Measurements from ENCODE around the gene UBAC2. TPM values are rescaled to one million over a fixed set of nuclear protein-coding genes. Genes with fewer than 3 reads are reported as not detected.

The UBAC2 gene
- total and polyA plus RNA-seq, 2 of the 8 experiments (the other 6 are each of a cell fraction or from before 2014, with no cell fraction given) = 75.9 to 76.9 TPM

DNA sequence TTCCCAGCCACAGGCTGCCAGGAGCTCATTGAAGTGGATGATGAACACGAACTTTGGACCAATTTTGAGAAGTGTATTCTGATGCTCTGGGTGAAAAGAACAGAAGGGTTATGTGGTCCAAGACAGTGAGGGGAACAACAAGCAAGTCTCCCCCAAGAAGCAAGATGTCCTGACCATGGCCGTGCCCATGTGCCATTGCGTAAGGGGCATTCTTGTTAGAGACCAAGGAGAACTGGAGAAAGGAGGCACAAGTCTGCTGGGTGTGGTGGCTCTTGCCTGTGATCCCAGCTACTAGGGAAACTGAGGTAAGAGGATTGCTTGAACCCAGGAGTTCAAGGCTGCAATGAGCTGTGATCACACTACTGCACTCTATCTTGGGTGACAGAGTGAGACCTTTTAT is 27.0 kb upstream of the UBAC2 start:
- CTCF ChIA-PET (ENCODE audit: partially characterized antibody) = interaction anchor here (0.6 to 12.7 kb wide), 10 partner anchors 13 to 262 kb away, joined by 3 to 242 read pairs (median 3); no protein-coding TSS in a partner anchor
- FAIRE-seq = no peak
- H2AK5ac ChIP-seq (ENCODE audit: low read depth, low read length) = no peak overlapping the region
- TF ChIP-seq PHF8 (conservative IDR thresholded peaks at IDR 0.05; ENCODE audit: low read depth, low read length) (no peak), JUN (IDR thresholded peaks at IDR 0.05; ENCODE audit: low read depth, low read length) (no peak), EGR1 (IDR thresholded peaks at IDR 0.05; ENCODE audit: borderline replicate concordance, low read depth, low read length) (no peak), SUZ12 (IDR thresholded peaks at IDR 0.05; ENCODE audit: low read length) (no peak), BRCA1 (IDR thresholded peaks at IDR 0.05; ENCODE audit: low read depth, low read length) (no peak), KDM1A (IDR thresholded peaks at IDR 0.05; ENCODE audit: borderline replicate concordance, low read length) (no peak), RXRA (IDR thresholded peaks at IDR 0.05; ENCODE audit: insufficient read depth, low read depth, low read length) (no peak), CBX5 (IDR thresholded peaks at IDR 0.05; ENCODE audit: low read depth, low read length) (no peak), SIRT6 (IDR thresholded peaks at IDR 0.05; ENCODE audit: low read length) (no peak), CEBPB (IDR thresholded peaks at IDR 0.05; ENCODE audit: low read depth, low read length) (no peak), RNF2 (IDR thresholded peaks at IDR 0.05; ENCODE audit: borderline replicate concordance, low read depth, low read length, missing control alignments, poor library complexity, severe bottlenecking) (no peak), TAF1 (IDR thresholded peaks at IDR 0.05; ENCODE audit: low read depth, low read length) (no peak), NANOG (IDR thresholded peaks at IDR 0.05; ENCODE audit: insufficient read depth, low read depth, low read length, poor library complexity, severe bottlenecking) (no peak)
- TF ChIP-seq, protein P1, sequence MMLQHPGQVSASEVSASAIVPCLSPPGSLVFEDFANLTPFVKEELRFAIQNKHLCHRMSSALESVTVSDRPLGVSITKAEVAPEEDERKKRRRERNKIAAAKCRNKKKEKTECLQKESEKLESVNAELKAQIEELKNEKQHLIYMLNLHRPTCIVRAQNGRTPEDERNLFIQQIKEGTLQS (IDR thresholded peaks at IDR 0.05; ENCODE audit: insufficient read depth, low read depth, low read length) = no peak

More for the DNA sequence above, 27.0 kb upstream of the UBAC2 start:
- Histone ChIP-seq H3K36me3 (ENCODE audit: control insufficient read depth in 2 of 4, insufficient read depth in 4 of 4, low read length in 3 of 4) (no peaks in the 10 kb centered on the region), H4K8ac (ENCODE audit: extremely low read depth, insufficient read depth, low read length) (no peak overlapping the region), H3K27ac (ENCODE audit: low read depth, low read length) (no peak overlapping the region), H3K4me1 (replicated peaks in 1 of 4; ENCODE audit: control insufficient read depth in 3 of 4, insufficient read depth in 4 of 4, low read length in 3 of 4) (no peaks in the 10 kb centered on the region), H3K14ac (ENCODE audit: insufficient read length) (no peak overlapping the region), H4K20me1 (replicated peaks in 1 of 2; ENCODE audit: control insufficient read depth in 1 of 2, insufficient read depth in 2 of 2, low read length in 2 of 2) (no peaks in the 10 kb centered on the region), H2BK12ac (ENCODE audit: low read depth, low read length) (no peak overlapping the region), H3K79me2 (ENCODE audit: control insufficient read depth in 1 of 2, insufficient read depth in 2 of 2, low read length in 2 of 2) (no peaks in the 10 kb centered on the region), H3K23me2 (ENCODE audit: low read depth, low read length) (no peaks in the 10 kb centered on the region), H2BK120ac (replicated peaks; ENCODE audit: low read depth, low read length) (no peak overlapping the region), H2BK5ac (ENCODE audit: low read depth, low read length) (no peak overlapping the region), H3K9ac (replicated peaks in 1 of 4; ENCODE audit: extremely low read depth in 1 of 4, low read depth in 3 of 4, low read length in 3 of 4) (no peak overlapping the region), H3K79me1 (ENCODE audit: low read depth, low read length) (no peaks in the 10 kb centered on the region), H3K4ac (replicated peaks; ENCODE audit: insufficient read length, low read depth, low read length) (no peak overlapping the region), H3K4me2 (ENCODE audit: insufficient read depth in 1 of 2, low read depth in 2 of 2, low read length in 2 of 2) (no peak overlapping the region), H2BK20ac (ENCODE audit: low read length) (no peak overlapping the region), H3K9me3 (ENCODE audit: insufficient read depth in 2 of 2, low read depth in 1 of 2, low read length in 1 of 2) (no peaks in the 10 kb centered on the region), H4K5ac (ENCODE audit: insufficient read length, low read depth, low read length) (no peak overlapping the region), H3K27me3 (replicated peaks in 1 of 4; ENCODE audit: control insufficient read depth in 3 of 4, extremely low read depth in 1 of 4, insufficient read depth in 3 of 4, low read length in 3 of 4) (no peaks in the 10 kb centered on the region), H2BK15ac (ENCODE audit: low read length) (no peak overlapping the region), H3K18ac (ENCODE audit: extremely low read depth, low read length) (no peak overlapping the region), H4K91ac (replicated peaks; ENCODE audit: insufficient read length, low read length) (no peak overlapping the region), H3K4me3 (ENCODE audit: extremely low read depth in 1 of 4, insufficient read depth in 2 of 4, low read depth in 3 of 4, low read length in 4 of 4) (no peak overlapping the region), H2AFZ (ENCODE audit: low read length) (no peak overlapping the region), H3K56ac (replicated peaks; ENCODE audit: insufficient read length, low read depth, low read length) (no peak overlapping the region), H3K23ac (ENCODE audit: insufficient read length) (no peak overlapping the region)
- no peak for DNase-seq (ENCODE audit: low read depth in 1 of 2, low spot score in 2 of 2)
- POLR2A ChIA-PET (ENCODE audit: partially characterized antibody) = no interaction called here
- WGBS, 2 experiments (ENCODE audit: extremely low coverage in 1 of 2, insufficient coverage in 1 of 2, insufficient read length in 1 of 2, insufficient replicate concordance in 2 of 2, low coverage in 1 of 2, low lambda C conversion rate in 2 of 2, missing lambda C conversion rate in 1 of 2) = 90% methylated on average over 3 of the region's 3 CpGs; no CpG with 5 or more reads in 1 of the 2 experiments
